Breast epithelium (tissue), 4 donors: ENCODE data around the gene CLEC19A. TPM values are rescaled to one million over a fixed set of nuclear protein-coding genes. Genes with fewer than 3 reads are reported as not detected.

Experiments
- DNase-seq, 2 donors: peaks; one replicate each; pipeline ENCODE4 v3.0.0-alpha.2; 2019; ENCODE audit warnings: low spot score in 2 of 2
- H3K27ac ChIP-seq, 2 donors: fragments of 200-600 bp; sonication (generic) in 1 of 2; one replicate each; pipeline ENCODE4 v1.5.1; 2016 to 2019; ENCODE audit warnings: mild to moderate bottlenecking in 1 of 2
- H3K27me3 ChIP-seq, 2 donors: fragments of 200-600 bp; sonication (generic) in 1 of 2; one replicate each; pipeline versions ENCODE4 v1.5.1 to v1.6.0; 2017 to 2019; ENCODE audit warnings: control low read depth in 1 of 2, mild to moderate bottlenecking in 1 of 2
- H3K36me3 ChIP-seq: fragments of 200-600 bp; one replicate; pipeline ENCODE4 v1.5.1; 2019
- H3K4me1 ChIP-seq, 2 donors: fragments of 200-600 bp; sonication (generic); one replicate each; pipeline ENCODE4 v1.5.1; 2016 to 2019; ENCODE audit warnings: control low read depth in 1 of 2
- H3K4me3 ChIP-seq, 3 donors: fragments of 200-600 bp; sonication (generic); 1 replicate in 2 of 3; 2 replicates in 1 of 3; pipeline ENCODE4 v1.5.1; 2016 to 2019; ENCODE audit warnings: mild to moderate bottlenecking in 3 of 3, moderate library complexity in 2 of 3
- H3K9me3 ChIP-seq, 2 donors: fragments of 200-600 bp; sonication (generic) in 1 of 2; one replicate each; pipeline ENCODE4 v1.5.1; 2016 to 2019; ENCODE audit warnings: control low read depth in 1 of 2
- CTCF ChIP-seq, 3 donors: fragments of 450-650 bp; IDR thresholded peaks; one replicate each; pipeline ENCODE4 v1.5.1; 2016 to 2017; ENCODE audit warnings: antibody characterized with exemption in 3 of 3, mild to moderate bottlenecking in 3 of 3, moderate library complexity in 3 of 3
- POLR2A ChIP-seq: fragments of 450-650 bp; IDR thresholded peaks from one replicate; pipeline ENCODE4 v1.6.1; 2016; ENCODE audit warnings: antibody characterized with exemption, mild to moderate bottlenecking, moderate library complexity
- POLR2AphosphoS5 ChIP-seq, 3 donors: sonication (generic); formaldehyde crosslinking; IDR thresholded peaks; one replicate each; pipeline ENCODE4 v1.6.1; 2017; ENCODE audit warnings: antibody characterized with exemption in 3 of 3
- intact Hi-C: fragments of 100-400 bp; cut with DNase I; formaldehyde crosslinking; loops from one replicate; pipeline ENCODE4 v1.15.1; 2023; ENCODE audit warnings: low total_unique reads
- total RNA-seq, 3 donors: library from RNA; depleted of rRNA; stranded (reverse); fragments of >200 nt; gene quantifications; one replicate each; pipeline ENCODE4 v1.1.0, GENCODE V29; 2016

Gene CLEC19A
- total RNA-seq, 3 donors from 2014 or later, result 0.29 TPM; not detected in 2

GRCh38 chr16:19346335-19346922 lies 60.9 kb downstream of the CLEC19A start:
- DNase-seq, result no peak
- Histone ChIP-seq H3K27ac (no peak overlapping the region), H3K4me3 (no peak overlapping the region), H3K36me3 (no peaks in the 10 kb centered on the region), H3K4me1 (no peaks in the 10 kb centered on the region), H3K9me3 (no peaks in the 10 kb centered on the region), H3K27me3 (peaks cover 0 to 4% of the 10 kb centered on the region in 2 donors)
- intact Hi-C loops, result no loop called here
- TF ChIP-seq POLR2AphosphoS5 (IDR thresholded peaks at IDR 0.05) (no peak), POLR2A (no peak), CTCF (IDR thresholded peaks at IDR 0.05) (no peak)

DNA sequence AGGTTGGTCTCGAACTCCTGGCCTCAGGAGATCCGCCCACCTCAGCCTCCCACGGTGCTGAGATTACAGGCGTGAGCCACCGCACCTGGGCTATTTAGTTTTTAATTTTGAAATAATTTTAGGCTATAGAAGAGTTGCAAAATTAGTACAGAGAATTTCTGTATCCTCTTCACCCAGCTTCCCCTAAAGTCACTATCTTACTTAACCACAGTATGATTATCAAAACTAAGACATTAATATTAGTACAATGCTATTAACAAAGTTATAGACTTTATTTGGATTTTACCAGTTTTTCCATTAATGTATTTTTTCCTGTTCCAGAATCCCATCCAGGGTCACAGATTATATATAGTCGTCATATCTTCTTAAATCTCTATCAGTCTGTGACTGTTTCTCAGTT lies 62.6 kb downstream of the CLEC19A start:
- no peaks in the 10 kb centered on the region for H3K9me3 ChIP-seq
- H3K27ac ChIP-seq, result no peak overlapping the region
- intact Hi-C loops, result no loop called here
- H3K36me3 ChIP-seq, result no peaks in the 10 kb centered on the region
- H3K4me3 ChIP-seq, result no peak overlapping the region
- DNase-seq, result no peak
- peaks cover 0 to 4% of the 10 kb centered on the region in 2 donors for H3K27me3 ChIP-seq
- TF ChIP-seq POLR2A, result no peak
- no peak for TF ChIP-seq CTCF (IDR thresholded peaks at IDR 0.05)
- no peak for TF ChIP-seq POLR2AphosphoS5 (IDR thresholded peaks at IDR 0.05)
- no peaks in the 10 kb centered on the region for H3K4me1 ChIP-seq

- Histone ChIP-seq H3K9me3 (no peaks in the 10 kb centered on the region), H3K36me3 (no peaks in the 10 kb centered on the region), H3K27ac (no peak overlapping the region), H3K4me1 (no peaks in the 10 kb centered on the region), H3K27me3 (peaks cover 0 to 4% of the 10 kb centered on the region in 2 donors), H3K4me3 (no peak overlapping the region)
- TF ChIP-seq POLR2AphosphoS5 (IDR thresholded peaks at IDR 0.05), result no peak
- no peak for DNase-seq
- intact Hi-C loops, result no loop called here
Measured at GRCh38 chr16:19348578-19349315, 63.2 kb downstream of the CLEC19A start.

GRCh38 chr16:19354371-19354770 lies 68.8 kb downstream of the CLEC19A start:
- Histone ChIP-seq H3K4me3 (no peak overlapping the region), H3K27me3 (no peaks in the 10 kb centered on the region), H3K4me1 (no peaks in the 10 kb centered on the region), H3K36me3 (no peaks in the 10 kb centered on the region), H3K27ac (no peak overlapping the region), H3K9me3 (peaks cover 0 to 4% of the 10 kb centered on the region in 2 donors)
- no peak for TF ChIP-seq CTCF (IDR thresholded peaks at IDR 0.05)
- intact Hi-C loops, result no loop called here
- DNase-seq, result no peak

GRCh38 chr16:19356024-19356952 lies 70.8 kb downstream of the CLEC19A start:
- Histone ChIP-seq H3K9me3 (peaks cover 0 to 7% of the 10 kb centered on the region in 2 donors), H3K4me1 (no peaks in the 10 kb centered on the region), H3K27me3 (no peaks in the 10 kb centered on the region), H3K36me3 (no peaks in the 10 kb centered on the region), H3K27ac (no peak overlapping the region), H3K4me3 (no peak overlapping the region)
- DNase-seq, result no peak
- intact Hi-C loops, result no loop called here
- TF ChIP-seq POLR2AphosphoS5 (IDR thresholded peaks at IDR 0.05), result no peak
- no peak for TF ChIP-seq POLR2A
- no peak for TF ChIP-seq CTCF (IDR thresholded peaks at IDR 0.05)
